MM.1S (cell line): ENCODE data around the gene WNT5B.

Experiments
- DNase-seq: peaks from one replicate; pipeline ENCODE4 v3.0.0-alpha.2; 2015
- H2AFZ ChIP-seq: fragments of 300-600 bp; sonication (generic); 2 replicates; pipeline ENCODE4 v1.6.0; 2016; ENCODE audit warnings: antibody characterized with exemption, low read length
- H3F3A ChIP-seq: fragments of 300-600 bp; sonication (generic); 2 replicates; pipeline ENCODE4 v1.6.1; 2016; ENCODE audit warnings: mild to moderate bottlenecking, antibody characterized with exemption, low read length, moderate library complexity, mixed read lengths; ENCODE audit not compliant: insufficient read depth
- H3K27ac ChIP-seq: fragments of 300-600 bp; sonication (generic); 2 replicates; pipeline ENCODE4 v1.5.1; 2016; ENCODE audit warnings: mild to moderate bottlenecking, low read length
- H3K27me3 ChIP-seq: fragments of 300-600 bp; sonication (generic); replicated peaks from 2 replicates; pipeline ENCODE4 v1.6.0; 2016; ENCODE audit warnings: low read length; ENCODE audit not compliant: insufficient read depth
- H3K36me3 ChIP-seq: fragments of 300-600 bp; sonication (generic); replicated peaks from 2 replicates; pipeline ENCODE4 v1.6.1; 2016; ENCODE audit warnings: mild to moderate bottlenecking, low read length, mixed read lengths; ENCODE audit not compliant: insufficient read depth
- H3K4me1 ChIP-seq: fragments of 300-600 bp; sonication (generic); 2 replicates; pipeline ENCODE4 v1.6.1; 2016; ENCODE audit warnings: low read length, mixed read lengths
- H3K4me2 ChIP-seq: fragments of 300-600 bp; sonication (generic); 2 replicates; pipeline ENCODE4 v1.6.0; 2016; ENCODE audit warnings: low read depth, low read length
- H3K4me3 ChIP-seq: fragments of 300-600 bp; sonication (generic); 2 replicates; pipeline ENCODE4 v1.5.1; 2016; ENCODE audit warnings: low read length, mixed read lengths
- H3K79me2 ChIP-seq: fragments of 300-600 bp; sonication (generic); 2 replicates; pipeline ENCODE4 v1.6.1; 2016; ENCODE audit warnings: mixed run types, low read length, mixed read lengths
- H3K9ac ChIP-seq: fragments of 300-600 bp; sonication (generic); 2 replicates; pipeline ENCODE4 v1.6.1; 2016; ENCODE audit warnings: low read length, mixed read lengths
- H3K9me2 ChIP-seq: fragments of 300-600 bp; sonication (generic); replicated peaks from 2 replicates; pipeline ENCODE4 v1.6.1; 2016; ENCODE audit warnings: mild to moderate bottlenecking, low read length, mixed read lengths; ENCODE audit not compliant: insufficient read depth
- H3K9me3 ChIP-seq: fragments of 300-600 bp; sonication (generic); replicated peaks from 2 replicates; pipeline ENCODE4 v1.6.1; 2016; ENCODE audit warnings: mild to moderate bottlenecking, low read length, mixed read lengths; ENCODE audit not compliant: insufficient read depth
- H4K20me1 ChIP-seq: fragments of 300-600 bp; sonication (generic); 2 replicates; pipeline ENCODE4 v1.6.1; 2016; ENCODE audit warnings: mild to moderate bottlenecking, low read length, moderate library complexity, mixed read lengths; ENCODE audit not compliant: insufficient read depth
- EZH2 ChIP-seq: fragments of 300-600 bp; sonication (generic); optimal IDR thresholded peaks from 2 replicates; pipeline ENCODE3; 2017; ENCODE audit warnings: low read depth, mild to moderate bottlenecking, antibody characterized with exemption, low read length, mixed read lengths
- EZH2phosphoT487 ChIP-seq: fragments of 300-600 bp; sonication (generic); IDR thresholded peaks from 2 replicates; pipeline ENCODE4 v1.6.1; 2018; ENCODE audit warnings: antibody characterized with exemption, low read length
- TF ChIP-seq, protein P1 (sequence below): fragments of 300-600 bp; sonication (generic); IDR thresholded peaks from 2 replicates; pipeline ENCODE4 v1.5.1; 2016; ENCODE audit warnings: antibody characterized with exemption, low read length, mixed read lengths

The WNT5B gene

DNA sequence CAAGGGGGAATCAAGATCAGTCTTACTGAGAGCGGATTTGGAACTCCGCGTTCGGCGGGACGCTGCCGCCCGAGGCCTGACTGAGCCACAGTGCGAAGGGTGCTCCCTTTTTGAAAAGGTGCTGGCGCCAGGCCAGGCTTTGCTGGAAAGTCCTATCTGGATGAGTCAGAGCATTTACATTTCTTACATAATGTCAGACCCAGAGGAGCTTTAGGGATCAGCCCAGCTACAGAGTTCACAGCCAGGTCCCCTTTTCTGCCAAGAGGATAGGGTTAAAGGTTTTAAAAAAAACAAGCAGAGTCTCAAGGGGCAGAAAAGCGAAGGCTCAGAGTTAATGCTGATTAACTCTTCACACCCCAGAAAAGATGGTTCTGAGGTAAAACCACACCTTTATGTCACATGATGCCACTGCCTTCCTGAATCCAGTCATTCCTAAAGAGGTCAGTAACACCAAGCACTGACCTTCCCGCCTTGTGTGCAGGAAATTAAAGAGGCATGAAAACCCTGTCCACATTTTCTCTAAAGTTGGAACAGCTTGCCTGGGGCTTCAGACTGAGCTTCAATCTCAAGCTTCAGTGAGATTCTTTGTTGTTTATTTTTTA, 22.9 kb upstream of the WNT5B start:
- Histone ChIP-seq H3K27me3 (no peaks in the 10 kb centered on the region), H3K4me3 (no peak overlapping the region), H4K20me1 (no peaks in the 10 kb centered on the region; the same call in 1 of the 2 replicates), H3K36me3 (no peaks in the 10 kb centered on the region), H3K9ac (no peak overlapping the region), H3K27ac (no peak overlapping the region), H3K79me2 (peaks cover 91% of the 10 kb centered on the region), H3F3A (no peaks in the 10 kb centered on the region), H3K4me1 (no peaks in the 10 kb centered on the region), H2AFZ (no peak overlapping the region), H3K9me3 (no peaks in the 10 kb centered on the region), H3K4me2 (no peak overlapping the region), H3K9me2 (no peaks in the 10 kb centered on the region)
- DNase-seq, result no peak
- TF ChIP-seq EZH2phosphoT487 (no peak), EZH2 (no peak)
- TF ChIP-seq, protein P1, sequence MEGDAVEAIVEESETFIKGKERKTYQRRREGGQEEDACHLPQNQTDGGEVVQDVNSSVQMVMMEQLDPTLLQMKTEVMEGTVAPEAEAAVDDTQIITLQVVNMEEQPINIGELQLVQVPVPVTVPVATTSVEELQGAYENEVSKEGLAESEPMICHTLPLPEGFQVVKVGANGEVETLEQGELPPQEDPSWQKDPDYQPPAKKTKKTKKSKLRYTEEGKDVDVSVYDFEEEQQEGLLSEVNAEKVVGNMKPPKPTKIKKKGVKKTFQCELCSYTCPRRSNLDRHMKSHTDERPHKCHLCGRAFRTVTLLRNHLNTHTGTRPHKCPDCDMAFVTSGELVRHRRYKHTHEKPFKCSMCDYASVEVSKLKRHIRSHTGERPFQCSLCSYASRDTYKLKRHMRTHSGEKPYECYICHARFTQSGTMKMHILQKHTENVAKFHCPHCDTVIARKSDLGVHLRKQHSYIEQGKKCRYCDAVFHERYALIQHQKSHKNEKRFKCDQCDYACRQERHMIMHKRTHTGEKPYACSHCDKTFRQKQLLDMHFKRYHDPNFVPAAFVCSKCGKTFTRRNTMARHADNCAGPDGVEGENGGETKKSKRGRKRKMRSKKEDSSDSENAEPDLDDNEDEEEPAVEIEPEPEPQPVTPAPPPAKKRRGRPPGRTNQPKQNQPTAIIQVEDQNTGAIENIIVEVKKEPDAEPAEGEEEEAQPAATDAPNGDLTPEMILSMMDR, result no peak

DNA sequence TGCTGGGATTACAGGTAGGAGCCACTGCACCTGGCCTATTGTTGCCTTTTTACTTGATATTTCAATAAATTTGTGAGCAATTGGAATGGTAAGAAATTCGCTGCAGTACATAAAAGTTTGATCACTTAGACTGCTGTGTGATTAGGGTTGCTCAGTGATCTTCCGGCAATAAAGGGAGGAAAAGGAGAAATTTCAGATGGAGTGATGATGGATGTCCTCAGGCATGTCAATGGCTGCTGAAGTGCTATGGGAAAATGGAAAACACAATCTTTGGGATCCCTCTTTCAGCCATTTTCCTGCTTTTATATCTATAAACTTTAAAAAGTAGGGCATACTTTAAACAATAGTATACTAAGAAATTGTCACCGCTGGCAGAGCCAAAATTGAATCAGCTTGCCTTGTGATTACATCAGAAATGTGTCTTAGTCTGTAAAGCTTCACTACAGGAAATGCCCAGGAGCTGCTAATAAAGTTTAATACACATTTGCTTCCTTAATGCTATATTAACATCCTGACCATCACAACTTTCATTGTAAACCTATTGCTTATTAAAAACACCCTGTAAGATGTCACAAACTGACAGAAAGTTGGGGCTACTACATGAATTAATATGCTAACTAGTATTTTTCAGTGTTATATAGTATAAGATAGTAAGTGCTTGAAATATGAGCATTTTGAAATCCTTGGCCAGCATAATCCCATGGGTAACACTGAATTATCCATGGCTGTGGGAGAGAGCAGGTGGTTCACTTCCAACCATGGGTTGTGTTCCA, 20.9 kb upstream of the WNT5B start:
- Histone ChIP-seq H3K4me2 (no peak overlapping the region), H3F3A (no peaks in the 10 kb centered on the region), H3K9me3 (no peaks in the 10 kb centered on the region), H2AFZ (no peak overlapping the region), H3K79me2 (peaks cover 91% of the 10 kb centered on the region), H3K4me1 (no peaks in the 10 kb centered on the region), H3K9me2 (no peaks in the 10 kb centered on the region), H3K9ac (no peak overlapping the region), H3K27me3 (no peaks in the 10 kb centered on the region), H3K4me3 (no peak overlapping the region), H3K27ac (no peak overlapping the region), H4K20me1 (no peaks in the 10 kb centered on the region; the same call in 1 of the 2 replicates), H3K36me3 (no peaks in the 10 kb centered on the region)
- no peak for DNase-seq
- TF ChIP-seq, protein P1, result no peak
- TF ChIP-seq EZH2, result no peak
- no peak for TF ChIP-seq EZH2phosphoT487

DNA sequence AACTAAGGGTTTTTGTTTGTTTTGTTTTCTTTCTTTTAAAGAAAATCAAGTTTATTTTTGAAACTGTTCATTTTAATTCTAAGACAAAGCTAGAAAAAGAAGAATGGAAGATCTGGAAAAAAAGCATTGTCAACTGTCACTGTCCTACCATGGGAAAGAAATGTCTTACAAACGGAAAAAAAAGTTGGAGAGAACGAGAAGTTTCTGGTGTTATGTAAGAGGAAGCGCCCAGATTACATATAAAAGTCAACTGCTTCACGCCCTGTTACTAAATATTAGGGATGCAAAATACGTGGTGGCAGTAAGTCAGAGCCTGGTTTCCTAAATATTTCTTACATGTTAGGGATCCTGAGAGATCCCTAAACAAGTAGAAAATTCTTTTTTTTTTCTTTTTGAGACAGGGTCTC, 20.3 kb upstream of the WNT5B start:
- H3K27me3 ChIP-seq, result no peaks in the 10 kb centered on the region
- no peaks in the 10 kb centered on the region for H3K9me2 ChIP-seq
- H3K4me1 ChIP-seq, result no peaks in the 10 kb centered on the region
- no peak overlapping the region for H3K4me2 ChIP-seq
- H3K36me3 ChIP-seq, result no peaks in the 10 kb centered on the region; the same call in 1 of the 2 replicates
- no peaks in the 10 kb centered on the region for H3K9me3 ChIP-seq
- no peak overlapping the region for H3K4me3 ChIP-seq
- H2AFZ ChIP-seq, result no peak overlapping the region
- H3K9ac ChIP-seq, result no peak overlapping the region
- no peaks in the 10 kb centered on the region; the same call in 1 of the 2 replicates for H4K20me1 ChIP-seq
- peaks cover 91% of the 10 kb centered on the region for H3K79me2 ChIP-seq
- no peak overlapping the region for H3K27ac ChIP-seq
- DNase-seq, result no peak
- no peaks in the 10 kb centered on the region for H3F3A ChIP-seq
- TF ChIP-seq EZH2 (no peak), EZH2phosphoT487 (no peak)
- TF ChIP-seq, protein P1, result no peak
